B cell (primary cell): ENCODE results near the gene SHE. TPM values are rescaled to one million over a fixed set of nuclear protein-coding genes. Genes with fewer than 3 reads are reported as not detected.

Experiments
- ATAC-seq: fragments of 200-7000 bp; cut with Tn5 transposase; one replicate; pipeline ENCODE4 v1.10.0; 2021; ENCODE audit warnings: low read depth, mild to moderate bottlenecking, moderate number of reproducible peaks, moderate library complexity
- CTCF ChIA-PET: fragments of 350-600 bp; sonication (Branson Sonifier 250); formaldehyde crosslinking; loops from one replicate; lab custom pipeline; 2021; ENCODE audit warnings: antibody characterized with exemption, inconsistent platforms; lab: Charles Lee
- POLR2A ChIA-PET: fragments of 350-600 bp; sonication (Branson Sonifier 250); formaldehyde crosslinking; loops from one replicate; lab custom pipeline; 2021; ENCODE audit warnings: antibody characterized with exemption; lab: Charles Lee
- DNase-seq: peaks from one replicate; pipeline ENCODE4 v3.0.0; 2013
- H2AFZ ChIP-seq: 2 replicates; pipeline ENCODE4 v1.6.1; 2012; ENCODE audit warnings: mild to moderate bottlenecking, low read depth, low read length; ENCODE audit not compliant: insufficient read depth, poor library complexity, severe bottlenecking
- H3K27ac ChIP-seq, 2 donors: 1 replicate in 1 of 2; 2 replicates in 1 of 2; pipeline ENCODE4 v1.5.1; 2012 to 2013; ENCODE audit warnings: low read length in 2 of 2, mild to moderate bottlenecking in 2 of 2, moderate library complexity in 1 of 2
- H3K27me3 ChIP-seq, 4 experiments: fragments of 200-600 bp in 1 of 4; sonication (generic) in 1 of 4; replicated peaks in 1 of 4; 1 replicate in 2 of 4; 2 replicates in 2 of 4; pipeline versions ENCODE4 v1.6.1 to v1.7.0; 2013 to 2016; ENCODE audit warnings: low read length in 3 of 4, mild to moderate bottlenecking in 2 of 4, mixed read lengths in 1 of 4, moderate library complexity in 1 of 4; ENCODE audit not compliant: insufficient read depth in 4 of 4, control insufficient read depth in 3 of 4; ENCODE audit errors: control extremely low read depth in 1 of 4
- H3K36me3 ChIP-seq, 2 experiments: replicated peaks in 1 of 2; 1 replicate in 1 of 2; 2 replicates in 1 of 2; pipeline versions ENCODE4 v1.6.1 to v1.7.1; 2013; ENCODE audit warnings: low read length in 1 of 2; ENCODE audit not compliant: insufficient read depth in 2 of 2, control insufficient read depth in 1 of 2; ENCODE audit errors: control extremely low read depth in 1 of 2, extremely low read depth in 1 of 2
- H3K4me1 ChIP-seq, 2 donors: fragments of 200-600 bp in 1 of 2; sonication (generic) in 1 of 2; 1 replicate in 1 of 2; 2 replicates in 1 of 2; pipeline versions ENCODE4 v1.5.1 to v1.6.1; 2013 to 2017; ENCODE audit warnings: low read length in 2 of 2; ENCODE audit not compliant: control insufficient read depth in 2 of 2, insufficient read depth in 2 of 2
- H3K4me2 ChIP-seq: replicated peaks from 2 replicates; pipeline ENCODE3; 2012; ENCODE audit warnings: mild to moderate bottlenecking, low read depth, low read length; ENCODE audit not compliant: poor library complexity, severe bottlenecking
- H3K4me3 ChIP-seq, 5 experiments: fragments of 200-600 bp in 1 of 5; sonication (generic) in 1 of 5; 1 replicate in 3 of 5; 2 replicates in 2 of 5; pipeline versions ENCODE4 v1.5.1 to v1.7.0; 2011 to 2016; ENCODE audit warnings: low read length in 4 of 5, mild to moderate bottlenecking in 4 of 5, low read depth in 2 of 5, control low read depth in 1 of 5, moderate library complexity in 1 of 5; ENCODE audit not compliant: insufficient read depth in 1 of 5; ENCODE audit errors: control extremely low read depth in 1 of 5, extremely low read depth in 1 of 5
- H3K79me2 ChIP-seq: fragments of 200-600 bp; sonication (generic); one replicate; pipeline ENCODE4 v1.6.0; 2016; ENCODE audit warnings: low read length; ENCODE audit not compliant: control insufficient read depth, insufficient read depth
- H3K9ac ChIP-seq: fragments of 200-600 bp; sonication (generic); 2 replicates; pipeline ENCODE4 v1.6.1; 2017; ENCODE audit warnings: mild to moderate bottlenecking, low read length, moderate library complexity
- H3K9me3 ChIP-seq, 3 donors: one replicate each; pipeline versions ENCODE4 v1.6.1 to v1.7.1; 2013; ENCODE audit warnings: low read length in 2 of 3; ENCODE audit not compliant: control insufficient read depth in 2 of 3, insufficient read depth in 1 of 3; ENCODE audit errors: control extremely low read depth in 1 of 3
- H4K20me1 ChIP-seq: 2 replicates; pipeline ENCODE4 v1.6.0; 2012; ENCODE audit warnings: mild to moderate bottlenecking, low read length; ENCODE audit not compliant: insufficient read depth, control insufficient read depth, poor library complexity, severe bottlenecking
- H3K27ac Mint-ChIP-seq: one replicate; pipeline ENCODE4 v1.8.0; 2021; ENCODE audit warnings: mixed read lengths
- H3K27me3 Mint-ChIP-seq: one replicate; pipeline ENCODE4 v1.8.0; 2021; ENCODE audit warnings: mixed read lengths
- H3K4me1 Mint-ChIP-seq: one replicate; pipeline ENCODE4 v1.8.0; 2021; ENCODE audit warnings: mixed read lengths
- H3K4me3 Mint-ChIP-seq: one replicate; pipeline ENCODE4 v1.8.0; 2021; ENCODE audit warnings: mixed read lengths
- H3K9me3 Mint-ChIP-seq: one replicate; pipeline ENCODE4 v1.8.0; 2022; ENCODE audit warnings: mixed read lengths; ENCODE audit not compliant: insufficient read depth
- CTCF ChIP-seq: fragments of 200-600 bp; IDR thresholded peaks from one replicate; pipeline ENCODE4 v1.8.0; 2022; ENCODE audit warnings: antibody characterized with exemption, mild to moderate bottlenecking
- EZH2 ChIP-seq: IDR thresholded peaks from 2 replicates; pipeline ENCODE4 v1.6.1; 2012; ENCODE audit warnings: borderline replicate concordance, low read depth, mild to moderate bottlenecking, moderate library complexity, low read length; ENCODE audit not compliant: insufficient read depth, poor library complexity, severe bottlenecking
- WGBS: methylation state at CpG from one replicate; pipeline ENCODE4 v1.1.5; 2013; ENCODE audit warnings: missing lambda C conversion rate; ENCODE audit not compliant: insufficient coverage; 5-methylcytosine and 5-hydroxymethylcytosine counted together
- intact Hi-C: fragments of 100-400 bp; cut with micrococcal nuclease; formaldehyde crosslinking; loops from one replicate; pipeline ENCODE4 v1.10.0; 2022
- polyA plus RNA-seq: library from polyadenylated mRNA; depleted of rRNA; stranded (reverse); fragments of >200 nt; gene quantifications from 2 replicates; pipeline ENCODE4 v1.2.3, GENCODE V29; 2012
- total RNA-seq, 2 donors: library from RNA; stranded (reverse); fragments of 120-200 nt in 1 of 2; gene quantifications; 1 replicate in 1 of 2; 2 replicates in 1 of 2; pipeline versions ENCODE4 v1.2.3 to v1.2.4, GENCODE V29; 2013 to 2022

SHE gene
- total and polyA plus RNA-seq, 2 donors (not counting 1 experiment from before 2014, with no cell fraction given) = 0.01 TPM; not detected in 1

GRCh38 chr1:154467434-154468102 lies 34.6 kb downstream of the SHE start:
- Histone ChIP-seq H4K20me1 (no peaks in the 10 kb centered on the region), H3K9me3 (no peaks in the 10 kb centered on the region), H3K79me2 (no peaks in the 10 kb centered on the region), H3K36me3 (no peaks in the 10 kb centered on the region), H3K27ac (no peak overlapping the region), H3K4me2 (no peak overlapping the region), H3K4me1 (peaks cover 0 to 5% of the 10 kb centered on the region in 2 donors), H3K9ac (no peak overlapping the region), H3K27me3 (no peaks in the 10 kb centered on the region), H3K4me3 (no peak overlapping the region), H2AFZ (no peak overlapping the region)
- DNase-seq (no peak), ATAC-seq (no peak)
- Mint-ChIP-seq H3K9me3 (no peaks in the 10 kb centered on the region), H3K27ac (no peak overlapping the region), H3K27me3 (no peaks in the 10 kb centered on the region), H3K4me1 (peaks cover 15% of the 10 kb centered on the region), H3K4me3 (no peak overlapping the region)
- CTCF ChIA-PET = interaction anchor here (0.6 to 2.7 kb wide), 6 partner anchors 12 to 110 kb away, joined by 3 to 7 read pairs (median 3); partner anchors contain the start of gene IL6R
- 90% methylated on average over 2 of the region's 11 CpGs for WGBS
- no peak for TF ChIP-seq EZH2
- TF ChIP-seq CTCF = no peak
- intact Hi-C loops = no loop called here
- POLR2A ChIA-PET = interaction anchor here (0.7 kb wide), 1 partner anchor 63 kb away, joined by 3 read pairs; the partner anchor contains the start of gene IL6R

- no peak overlapping the region for H3K9ac ChIP-seq
- Mint-ChIP-seq H3K27me3 (no peaks in the 10 kb centered on the region), H3K9me3 (no peaks in the 10 kb centered on the region), H3K4me3 (no peak overlapping the region), H3K27ac (no peak overlapping the region), H3K4me1 (peaks cover 15% of the 10 kb centered on the region)
- H3K9me3 ChIP-seq = no peaks in the 10 kb centered on the region
- ChIA-PET CTCF (interaction anchor here (1.2 to 2.7 kb wide), 3 partner anchors 13 to 64 kb away, joined by 3 to 7 read pairs (median 6); partner anchors contain the start of gene IL6R), POLR2A (no interaction called here)
- no peaks in the 10 kb centered on the region for H3K27me3 ChIP-seq
- WGBS = 20% methylated on average over 1 of the region's 8 CpGs
- H3K4me3 ChIP-seq = no peak overlapping the region
- no peak overlapping the region for H2AFZ ChIP-seq
- no peak overlapping the region for H3K27ac ChIP-seq
- TF ChIP-seq CTCF (no peak), EZH2 (no peak)
- no peaks in the 10 kb centered on the region for H3K79me2 ChIP-seq
- no peaks in the 10 kb centered on the region for H3K36me3 ChIP-seq
- no peaks in the 10 kb centered on the region for H4K20me1 ChIP-seq
- intact Hi-C loops = no loop called here
- ATAC-seq (no peak), DNase-seq (no peak)
- no peak overlapping the region for H3K4me2 ChIP-seq
- peaks cover 0 to 5% of the 10 kb centered on the region in 2 donors for H3K4me1 ChIP-seq
Observed at GRCh38 chr1:154466921-154467417, 35.2 kb downstream of the SHE start.
